Brain microvascular endothelial cell (primary cell): ENCODE measurements around the gene PRSS3.
"Not testable (repeated sequence)": the region's sequence is repeated elsewhere in the genome, so short reads cannot be mapped to it uniquely, and the experiment has no call there.

Source experiments
- DNase-seq: peaks from one replicate; pipeline ENCODE4 v3.0.0-alpha.2; 2020
- H3K27ac ChIP-seq: fragments of 250-450 bp; sonication (Bioruptor Pico); 2 replicates; pipeline ENCODE4 v1.5.1; 2020; ENCODE audit warnings: mild to moderate bottlenecking, moderate library complexity
- H3K27me3 ChIP-seq: fragments of 250-450 bp; sonication (Bioruptor Pico); replicated peaks from 2 replicates; pipeline ENCODE4 v1.5.1; 2020; ENCODE audit warnings: mild to moderate bottlenecking
- H3K36me3 ChIP-seq: fragments of 250-450 bp; sonication (Bioruptor Pico); replicated peaks from 2 replicates; pipeline ENCODE4 v1.5.1; 2020; ENCODE audit warnings: mild to moderate bottlenecking
- H3K4me3 ChIP-seq: 2 replicates; pipeline ENCODE4 v1.5.1; 2011; ENCODE audit warnings: low read depth, mild to moderate bottlenecking, control low read depth, low read length, moderate library complexity
- CTCF ChIP-seq: IDR thresholded peaks from 2 replicates; pipeline ENCODE4 v1.5.1; 2011; ENCODE audit warnings: low read depth, mild to moderate bottlenecking, moderate library complexity, low read length, control low read depth, inconsistent platforms; ENCODE audit errors: missing control alignments
- in situ Hi-C: cut with HindIII; loops from 2 replicates; pipeline ENCODE4 v1.10.0; 2017; ENCODE audit warnings: low sequenced_read_pairs, low pct_ligation_motif_present

PRSS3 gene

DNA sequence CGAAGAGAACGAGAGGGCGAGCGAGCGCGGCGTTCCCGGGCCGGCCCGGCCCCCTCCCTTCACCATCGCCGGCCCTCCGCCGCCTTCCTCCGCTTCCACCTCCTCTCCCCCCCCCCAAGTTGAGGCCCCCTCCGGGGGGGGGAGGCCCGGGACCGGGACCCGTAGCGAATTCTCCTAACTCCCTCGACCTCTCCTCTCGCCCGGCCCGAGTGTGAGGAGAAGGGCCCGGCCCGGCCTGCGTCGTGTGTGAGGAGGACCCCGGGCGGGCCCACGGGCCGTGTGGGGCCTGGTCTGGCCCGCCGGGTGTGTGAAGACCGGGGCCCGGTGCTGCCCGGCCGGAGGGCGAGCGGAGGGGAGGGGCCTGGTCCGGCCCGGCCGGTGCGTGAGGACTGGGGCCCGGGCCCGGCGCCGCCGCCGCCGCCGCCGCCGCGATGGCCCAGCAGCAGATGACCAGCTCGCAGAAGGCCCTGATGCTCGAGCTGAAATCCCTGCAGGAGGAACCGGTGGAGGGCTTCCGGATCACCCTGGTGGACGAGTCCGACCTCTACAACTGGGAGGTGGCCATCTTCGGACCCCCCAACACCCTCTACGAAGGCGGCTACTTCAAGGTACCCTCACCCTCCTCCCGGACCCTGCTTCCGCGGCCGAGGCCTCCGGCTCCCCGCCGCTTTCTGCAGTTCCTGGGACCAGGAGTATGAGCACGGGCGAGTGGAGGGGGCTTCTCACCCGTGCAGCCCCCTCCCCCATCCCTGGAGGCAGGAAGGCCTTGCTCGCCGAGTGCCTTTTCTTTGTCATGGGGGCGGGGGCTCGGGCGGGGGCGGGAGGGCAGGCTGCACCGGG lies 22.2 kb downstream of the PRSS3 start:
- H3K27ac ChIP-seq, result peak overlapping the region; percentile 85
- peak; percentile 70 for DNase-seq
- no peaks in the 10 kb centered on the region for H3K36me3 ChIP-seq
- in situ Hi-C loops, result no loop called here
- peak; percentile 54 for TF ChIP-seq CTCF
- peak overlapping the region; percentile 89 for H3K4me3 ChIP-seq
- H3K27me3 ChIP-seq, result no peaks in the 10 kb centered on the region

DNA sequence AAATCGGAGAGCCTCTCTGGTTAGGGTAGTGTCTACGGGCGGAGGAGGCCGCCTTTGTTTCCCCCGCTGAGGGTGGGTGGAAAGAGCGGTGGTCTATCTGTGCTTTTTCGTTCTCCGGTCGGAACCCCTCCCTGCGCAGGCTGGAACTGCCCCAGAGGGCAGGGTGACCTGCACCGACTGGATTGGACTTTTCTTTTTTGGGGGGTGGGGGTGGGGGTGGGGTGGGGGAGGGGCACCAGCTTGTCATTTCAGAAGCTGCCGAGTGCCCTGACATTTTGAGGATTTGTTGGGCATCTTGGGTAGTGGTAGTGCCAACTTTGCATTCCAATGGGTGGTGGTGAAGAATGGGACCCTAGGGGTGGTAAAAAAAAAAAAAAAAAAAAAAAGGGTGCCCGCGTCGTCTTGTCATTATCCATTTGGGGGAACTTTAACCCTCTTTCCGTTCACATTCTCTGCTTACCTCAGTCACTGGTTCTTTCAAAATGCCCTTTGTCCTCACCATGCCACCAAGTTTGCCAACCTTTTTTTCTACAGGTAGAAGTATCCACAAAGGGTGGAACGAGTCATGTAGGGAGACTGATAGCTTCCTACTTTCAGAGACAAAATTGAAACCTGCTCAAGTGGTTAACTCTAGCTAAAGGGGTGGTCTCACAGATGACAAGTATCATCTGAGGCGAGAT lies 22.9 kb downstream of the PRSS3 start:
- in situ Hi-C loops, result no loop called here
- Histone ChIP-seq H3K27me3 (no peaks in the 10 kb centered on the region), H3K36me3 (no peaks in the 10 kb centered on the region), H3K4me3 (peak overlapping the region; percentile 89), H3K27ac (peak overlapping the region; percentile 85)
- TF ChIP-seq CTCF, result no peak
- DNase-seq, result no peak

DNA sequence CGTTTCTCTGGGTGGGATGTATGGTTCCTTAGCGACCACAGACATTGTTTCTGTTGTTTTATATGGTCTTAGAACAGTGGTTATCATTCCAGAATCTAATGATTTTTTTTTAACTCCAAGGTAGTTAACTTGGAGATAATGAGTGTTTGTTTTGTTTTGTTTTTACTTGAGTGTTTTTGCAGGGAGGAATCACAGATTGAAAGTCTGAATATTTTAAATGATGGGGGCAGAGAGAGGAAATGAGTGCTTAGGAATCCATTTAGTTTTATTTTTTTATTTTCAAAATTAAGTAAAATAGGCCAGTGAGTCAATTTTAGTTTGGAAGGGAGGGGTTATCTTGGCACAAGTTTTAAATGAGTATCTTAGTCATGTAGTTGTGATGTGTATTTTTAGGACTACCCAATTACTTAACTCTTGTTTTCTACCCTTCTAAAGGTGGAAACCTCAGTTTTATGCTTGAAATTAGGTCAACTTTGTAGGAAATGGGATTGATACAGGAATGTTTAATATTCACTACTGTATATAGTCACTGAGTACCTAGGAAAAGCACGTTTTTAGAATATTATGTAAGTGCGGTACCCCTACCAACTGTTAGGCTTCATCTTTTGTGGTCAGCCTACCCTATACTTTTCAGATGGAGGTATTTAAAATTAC lies 23.6 kb downstream of the PRSS3 start:
- no peaks in the 10 kb centered on the region for H3K27me3 ChIP-seq
- in situ Hi-C loops, result no loop called here
- TF ChIP-seq CTCF, result no peak
- H3K4me3 ChIP-seq, result peak overlapping the region; percentile 89
- H3K27ac ChIP-seq, result peak overlapping the region; percentile 63
- no peaks in the 10 kb centered on the region for H3K36me3 ChIP-seq
- no peak for DNase-seq

- H3K27me3 ChIP-seq, result no peaks in the 10 kb centered on the region
Observed at GRCh38 chr9:33820231-33820745, 24.9 kb downstream of the PRSS3 start.

GRCh38 chr9:33823801-33824200 lies 28.4 kb downstream of the PRSS3 start:
- no peak for TF ChIP-seq CTCF
- Histone ChIP-seq H3K36me3 (no peaks in the 10 kb centered on the region), H3K27ac (no peak overlapping the region), H3K4me3 (no peak overlapping the region), H3K27me3 (no peaks in the 10 kb centered on the region)
- in situ Hi-C loops, result no loop called here
- DNase-seq, result no peak

More at GRCh38 chr9:33820231-33820745, 24.9 kb downstream of the PRSS3 start:
- Histone ChIP-seq H3K4me3 (no peak overlapping the region), H3K36me3 (no peaks in the 10 kb centered on the region), H3K27ac (no peak overlapping the region)
- in situ Hi-C loops, result no loop called here
- no peak for DNase-seq
- TF ChIP-seq CTCF, result no peak

GRCh38 chr9:33827285-33827684 lies 31.9 kb downstream of the PRSS3 start:
- H3K36me3 ChIP-seq, H3K27me3 ChIP-seq, H3K27ac ChIP-seq, DNase-seq, H3K4me3 ChIP-seq, in situ Hi-C loops: not testable (repeated sequence)

GRCh38 chr9:33829641-33830230 lies 34.4 kb downstream of the PRSS3 start:
- H3K27me3 ChIP-seq, in situ Hi-C loops, H3K4me3 ChIP-seq, H3K36me3 ChIP-seq, H3K27ac ChIP-seq, DNase-seq: not testable (repeated sequence)
